GM19397 (cell line): ENCODE data around the gene UBE3B.

Source experiments
- ATAC-seq: cut with Tn5 transposase; IDR thresholded peaks from one replicate; pipeline ENCODE4 v1.9.1; 2021; ENCODE audit warnings: mild to moderate bottlenecking, moderate library complexity; ENCODE audit not compliant: unreplicated experiment

UBE3B gene

GRCh38 chr12:109549613-109550270, 72.3 kb downstream of the UBE3B start:
- ATAC-seq: no peak

GRCh38 chr12:109550281-109550680, 72.8 kb downstream of the UBE3B start:
- ATAC-seq: no peak

- ATAC-seq: no peak
These were observed 73.7 kb downstream of the UBE3B start for GRCh38 chr12:109551108-109551507.

DNA sequence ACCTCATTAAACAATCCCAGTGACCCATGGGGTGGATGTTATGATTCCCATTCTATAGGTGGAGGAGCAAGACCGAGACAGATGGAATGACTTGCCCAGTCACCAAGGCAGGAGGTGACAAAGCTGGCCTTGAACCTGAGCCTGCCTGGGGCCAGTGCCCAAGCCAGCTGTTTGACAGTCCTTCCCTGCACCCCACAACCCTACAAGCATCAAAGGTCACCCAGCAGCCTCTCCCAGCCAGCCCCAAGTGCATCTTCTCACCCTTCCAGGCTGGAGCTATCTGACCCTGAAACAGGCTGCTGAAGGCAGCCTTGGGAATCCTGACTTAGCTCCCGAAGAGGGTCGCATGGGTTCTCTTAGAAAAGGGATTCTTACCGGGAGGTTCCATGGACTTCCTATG, 75.5 kb downstream of the UBE3B start:
- no peak for ATAC-seq

DNA sequence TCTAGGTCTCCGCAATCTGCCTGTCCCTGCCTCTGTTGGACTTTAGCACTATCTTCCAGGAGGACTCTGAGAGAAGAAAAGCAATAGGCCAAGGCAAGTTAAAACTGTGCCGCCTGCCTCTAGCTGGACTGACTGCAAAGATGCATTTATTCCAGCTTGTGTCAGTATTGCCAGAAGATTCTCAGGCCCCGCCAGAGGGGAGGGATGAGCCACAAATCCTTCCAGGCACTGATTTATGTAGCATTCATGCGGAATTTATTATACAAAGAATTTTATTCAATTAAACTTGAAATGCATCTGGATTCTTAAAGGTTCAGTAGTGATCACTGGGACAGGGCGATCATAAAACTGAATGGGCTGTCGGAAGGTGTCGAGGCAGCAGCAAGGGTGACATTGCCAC, 76.0 kb downstream of the UBE3B start:
- ATAC-seq: no peak

GRCh38 chr12:109553906-109554500, 76.6 kb downstream of the UBE3B start:
- no peak for ATAC-seq

GRCh38 chr12:109554761-109555160, 77.3 kb downstream of the UBE3B start:
- ATAC-seq: no peak

DNA sequence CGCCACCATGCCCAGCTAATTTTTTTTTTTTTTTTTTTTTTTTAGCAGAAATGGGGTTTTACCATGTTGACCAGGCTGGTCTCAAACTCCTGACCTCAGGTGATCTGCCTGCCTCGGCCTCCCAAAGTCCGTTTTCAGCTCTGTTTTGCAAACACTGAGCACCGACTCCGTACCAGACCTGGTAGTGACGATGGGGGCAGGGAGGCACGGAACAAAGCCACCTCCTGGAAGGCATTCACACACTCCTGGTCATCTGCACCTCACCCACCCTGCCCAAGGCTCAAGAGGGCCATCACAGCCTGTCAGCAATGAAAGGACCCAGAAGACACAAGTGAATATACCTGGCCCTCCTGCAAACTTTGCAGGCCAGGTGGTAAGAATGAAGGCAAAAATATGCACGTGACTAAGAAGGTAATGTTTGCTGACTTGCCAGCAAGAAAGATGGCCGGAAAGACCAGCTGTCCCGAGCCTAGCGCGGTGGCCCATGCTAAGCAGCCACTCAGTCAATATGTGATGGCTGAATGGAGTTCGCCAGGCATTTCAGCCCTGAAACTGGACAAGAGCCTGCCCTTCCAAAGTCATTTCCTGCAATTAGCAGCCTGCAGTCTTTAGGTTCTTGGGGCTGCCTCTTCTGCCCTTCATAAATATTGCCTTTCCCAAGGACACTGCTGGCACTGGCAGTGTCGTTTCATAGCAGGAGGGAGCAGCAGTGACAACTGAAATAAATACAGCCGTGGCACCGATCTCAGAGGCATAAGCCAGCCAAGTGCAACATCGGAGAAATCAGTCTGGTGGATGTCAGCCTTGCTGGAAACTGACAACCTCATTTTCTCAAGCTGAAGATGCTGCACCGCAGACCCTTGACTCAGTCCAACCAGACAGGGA, 78.2 kb downstream of the UBE3B start:
- ATAC-seq: no peak

DNA sequence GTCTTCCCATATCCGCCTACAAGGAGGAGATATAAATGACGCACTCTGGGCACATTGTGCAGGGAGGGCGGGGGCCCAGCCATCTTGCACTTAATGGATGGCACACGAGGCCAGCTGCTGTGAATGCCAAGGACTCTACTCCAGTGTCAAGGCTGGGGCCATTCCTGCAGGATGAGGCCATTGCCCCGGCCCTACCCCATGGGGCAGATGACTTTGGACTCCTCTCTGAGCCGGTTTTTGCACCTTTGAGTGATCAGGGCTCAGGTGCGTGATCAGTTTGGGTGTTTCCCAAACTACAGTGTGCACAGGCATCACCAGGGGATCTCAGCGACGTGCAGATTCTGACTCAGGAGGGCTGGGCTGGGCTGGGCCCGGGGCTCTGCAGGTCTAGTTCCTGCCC, 79.8 kb downstream of the UBE3B start:
- ATAC-seq: no peak

DNA sequence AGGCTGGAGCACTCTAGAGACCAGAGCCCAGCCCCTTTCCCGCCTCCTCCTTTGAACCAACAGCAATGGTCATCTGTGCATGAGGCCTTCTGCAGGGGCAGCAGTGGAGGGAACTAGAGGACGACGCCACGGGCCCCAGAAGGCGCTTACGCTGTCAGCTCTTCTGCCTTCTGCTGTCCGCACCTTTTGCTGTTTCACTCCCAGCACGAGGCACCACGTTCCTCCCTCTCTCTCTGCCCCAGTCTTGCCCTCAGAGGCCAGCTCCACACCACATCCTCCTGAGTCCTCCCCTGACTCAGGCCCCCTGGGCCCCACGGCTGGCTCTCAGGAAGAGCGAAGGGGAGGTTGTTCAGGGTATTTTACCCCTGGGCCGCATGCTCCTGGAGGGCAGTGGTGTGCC, 80.4 kb downstream of the UBE3B start:
- ATAC-seq: no peak

DNA sequence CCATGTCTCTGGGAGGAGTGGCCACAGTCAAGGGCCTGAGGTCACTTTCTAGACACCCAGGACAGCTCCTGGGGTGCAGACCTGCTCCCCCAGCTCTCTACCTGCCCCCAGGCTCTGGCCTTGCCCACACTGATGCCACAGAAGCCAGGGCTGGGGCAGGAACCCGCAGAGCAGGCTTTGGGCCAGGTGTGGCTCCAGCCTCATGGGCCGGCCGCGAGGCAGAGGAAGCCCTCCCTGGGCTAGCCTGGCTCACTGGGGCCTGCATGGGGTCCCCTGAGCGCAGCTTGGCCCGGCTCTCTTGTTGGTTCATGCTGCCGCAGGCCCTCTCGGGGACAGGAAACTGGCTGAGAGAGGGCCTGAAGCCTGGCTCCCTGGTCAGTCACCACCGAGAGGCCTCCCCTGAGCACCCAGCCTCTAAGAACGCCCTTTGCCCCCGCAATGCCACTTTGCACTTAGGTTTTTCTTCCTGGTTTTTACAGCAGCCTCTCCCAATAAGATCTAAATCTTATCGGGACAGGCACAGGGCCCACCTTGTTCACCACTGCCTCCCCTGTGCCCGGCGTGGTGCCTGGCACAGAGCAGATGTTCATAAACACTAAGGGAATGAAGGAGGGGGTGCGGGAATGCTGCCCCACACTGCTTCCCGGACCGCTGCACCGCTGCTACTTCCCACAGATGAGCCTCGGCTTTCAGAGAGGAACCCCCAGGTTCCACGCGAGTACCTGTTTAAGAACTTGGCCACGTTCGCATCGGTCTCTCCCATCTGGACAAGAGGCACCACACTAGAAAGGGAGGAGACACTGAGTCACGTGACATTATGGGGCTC, 81.2 kb downstream of the UBE3B start:
- ATAC-seq: no peak

DNA sequence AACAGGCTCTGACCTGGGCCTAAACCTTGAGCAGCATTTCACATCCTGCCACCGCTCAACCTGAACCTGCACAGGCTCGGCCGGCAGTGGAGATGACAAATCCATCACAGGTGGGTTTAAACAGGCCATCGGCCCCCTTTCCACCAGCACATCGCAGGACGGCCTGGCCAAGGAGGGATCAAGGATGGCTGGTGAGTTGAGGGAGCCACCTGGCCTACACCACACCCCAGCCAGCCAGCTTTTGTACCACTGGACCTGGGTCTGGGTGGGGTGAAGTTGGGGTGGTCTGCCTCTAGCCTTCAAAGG, 81.7 kb downstream of the UBE3B start:
- no peak for ATAC-seq

DNA sequence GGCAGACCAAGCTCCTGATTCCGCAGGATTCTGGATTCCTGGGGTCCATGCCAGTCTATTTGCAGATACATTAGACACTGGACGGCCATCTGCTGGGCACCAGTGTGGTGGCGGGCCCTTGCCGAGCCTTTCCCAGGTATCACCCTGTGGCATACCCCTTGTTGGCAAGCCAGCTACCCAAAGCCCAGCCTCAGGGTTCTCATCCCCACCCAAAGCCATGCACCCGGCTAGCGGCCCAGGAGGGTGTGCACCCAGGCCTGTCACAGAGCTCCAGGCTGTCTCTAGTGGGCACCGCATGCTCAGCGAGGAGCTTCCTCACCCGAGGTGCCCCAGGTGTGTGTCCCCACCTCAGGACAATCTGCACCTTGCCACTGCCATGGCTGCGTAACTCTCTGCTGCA, 82.2 kb downstream of the UBE3B start:
- ATAC-seq: no peak

- ATAC-seq: no peak
These were observed 83.7 kb downstream of the UBE3B start for GRCh38 chr12:109560867-109561710.

- ATAC-seq: no peak
These were observed 84.2 kb downstream of the UBE3B start for GRCh38 chr12:109561711-109562030.

- ATAC-seq: no peak
These were observed 85.4 kb downstream of the UBE3B start for GRCh38 chr12:109562871-109563270.

- no peak for ATAC-seq
These were observed 86.2 kb downstream of the UBE3B start for GRCh38 chr12:109563291-109564284.

GRCh38 chr12:109566424-109566823, 89.0 kb downstream of the UBE3B start:
- no peak for ATAC-seq

DNA sequence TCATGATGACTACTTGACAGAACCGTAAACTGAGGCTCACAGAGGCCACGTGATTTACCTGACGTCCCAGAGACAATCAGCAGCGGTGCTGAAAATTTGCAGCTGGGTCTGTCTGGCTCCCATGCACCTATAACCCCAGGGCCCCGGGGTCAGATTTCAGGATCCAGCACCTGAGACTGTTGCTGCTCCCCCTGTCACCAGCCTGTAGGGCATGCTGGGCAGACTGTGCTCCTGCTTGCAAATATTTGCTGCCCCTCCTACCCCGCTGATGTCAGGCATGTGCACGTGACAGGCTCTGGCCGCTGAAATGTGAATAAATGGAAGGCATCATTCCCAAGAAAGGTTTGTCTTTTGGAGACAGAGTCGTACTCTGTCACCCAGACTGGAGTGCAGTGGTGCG, 89.9 kb downstream of the UBE3B start:
- no peak for ATAC-seq
